ENCODE results near the gene UBAC2. TPM values are rescaled to one million over a fixed set of nuclear protein-coding genes. Genes with fewer than 3 reads are reported as not detected.
A peak's percentile ranks its signal among the peaks of the same experiment; 100 is the strongest.
"Not testable (repeated sequence)": the region's sequence is repeated elsewhere in the genome, so short reads cannot be mapped to it uniquely, and the experiment has no call there.

The UBAC2 gene
- polyA plus RNA-seq, 1 experiment = 71.4 TPM

DNA sequence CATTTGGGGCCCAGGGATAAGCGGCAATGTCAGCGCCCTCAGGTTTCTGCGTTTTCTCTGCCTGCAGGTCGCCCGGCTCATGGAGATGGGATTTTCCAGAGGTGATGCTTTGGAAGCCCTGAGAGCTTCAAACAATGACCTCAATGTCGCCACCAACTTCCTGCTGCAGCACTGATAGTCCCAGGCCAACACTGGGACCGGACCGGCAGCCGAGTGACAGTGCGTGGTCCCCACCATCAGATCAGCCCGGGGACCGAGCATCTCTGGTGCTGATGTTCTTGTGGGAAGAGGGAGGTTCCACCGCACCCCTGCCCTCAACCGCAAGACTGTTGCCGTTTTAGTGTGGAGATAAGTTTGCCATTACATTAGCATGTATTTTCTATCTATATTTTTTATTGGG lies 184.5 kb downstream of the UBAC2 start:
- ChIA-PET CTCF (no interaction called here), POLR2A (no interaction called here)
- DNase-seq (ENCODE audit: low read depth, low spot score) = no peak
- TF ChIP-seq, protein P1, sequence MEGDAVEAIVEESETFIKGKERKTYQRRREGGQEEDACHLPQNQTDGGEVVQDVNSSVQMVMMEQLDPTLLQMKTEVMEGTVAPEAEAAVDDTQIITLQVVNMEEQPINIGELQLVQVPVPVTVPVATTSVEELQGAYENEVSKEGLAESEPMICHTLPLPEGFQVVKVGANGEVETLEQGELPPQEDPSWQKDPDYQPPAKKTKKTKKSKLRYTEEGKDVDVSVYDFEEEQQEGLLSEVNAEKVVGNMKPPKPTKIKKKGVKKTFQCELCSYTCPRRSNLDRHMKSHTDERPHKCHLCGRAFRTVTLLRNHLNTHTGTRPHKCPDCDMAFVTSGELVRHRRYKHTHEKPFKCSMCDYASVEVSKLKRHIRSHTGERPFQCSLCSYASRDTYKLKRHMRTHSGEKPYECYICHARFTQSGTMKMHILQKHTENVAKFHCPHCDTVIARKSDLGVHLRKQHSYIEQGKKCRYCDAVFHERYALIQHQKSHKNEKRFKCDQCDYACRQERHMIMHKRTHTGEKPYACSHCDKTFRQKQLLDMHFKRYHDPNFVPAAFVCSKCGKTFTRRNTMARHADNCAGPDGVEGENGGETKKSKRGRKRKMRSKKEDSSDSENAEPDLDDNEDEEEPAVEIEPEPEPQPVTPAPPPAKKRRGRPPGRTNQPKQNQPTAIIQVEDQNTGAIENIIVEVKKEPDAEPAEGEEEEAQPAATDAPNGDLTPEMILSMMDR (IDR thresholded peaks at IDR 0.05; ENCODE audit: low read depth, low read length) = no peak
- H3K27ac ChIP-seq (ENCODE audit: low read depth, low read length) = no peak overlapping the region
- no peak overlapping the region for H3K4me3 ChIP-seq (ENCODE audit: low read depth, low read length)
- H3K27me3 ChIP-seq (ENCODE audit: control insufficient read depth, insufficient read depth, low read length) = no peaks in the 10 kb centered on the region
- H3K9me3 ChIP-seq (ENCODE audit: control insufficient read depth, insufficient read depth, low read length) = no peaks in the 10 kb centered on the region

DNA sequence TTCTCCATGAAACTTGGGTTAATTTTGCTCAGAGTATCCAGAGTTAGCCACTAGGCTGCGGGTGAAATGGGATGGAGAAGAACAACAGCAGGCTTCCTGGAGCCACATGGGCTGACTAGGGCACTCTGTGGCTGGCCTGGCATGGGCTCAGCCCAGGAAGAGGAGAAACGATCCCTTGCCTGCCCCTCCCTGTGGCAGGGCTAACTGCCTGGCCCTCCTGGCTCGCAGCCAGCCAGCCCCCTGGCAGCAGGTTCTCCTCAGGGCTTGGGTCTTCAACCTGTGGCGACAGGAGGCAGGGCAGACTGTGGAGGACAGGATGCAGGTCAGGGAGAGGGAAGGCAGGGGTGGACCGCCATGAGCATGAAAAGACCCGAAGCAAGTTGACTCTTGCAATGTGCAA lies 185.3 kb downstream of the UBAC2 start:
- ChIA-PET POLR2A (no interaction called here), CTCF (no interaction called here)
- H3K27ac ChIP-seq (ENCODE audit: low read depth, low read length) = no peak overlapping the region
- TF ChIP-seq, protein P1 (IDR thresholded peaks at IDR 0.05; ENCODE audit: low read depth, low read length) = no peak
- no peaks in the 10 kb centered on the region for H3K9me3 ChIP-seq (ENCODE audit: control insufficient read depth, insufficient read depth, low read length)
- no peak overlapping the region for H3K4me3 ChIP-seq (ENCODE audit: low read depth, low read length)
- DNase-seq (ENCODE audit: low read depth, low spot score) = no peak
- H3K27me3 ChIP-seq (ENCODE audit: control insufficient read depth, insufficient read depth, low read length) = no peaks in the 10 kb centered on the region

- TF ChIP-seq, protein P1 (IDR thresholded peaks at IDR 0.05; ENCODE audit: low read depth, low read length) = no peak
- ChIA-PET POLR2A (no interaction called here), CTCF (interaction anchor here (0.6 kb wide), 1 partner anchor 141 kb away, joined by 3 read pairs; no protein-coding TSS in a partner anchor)
- Histone ChIP-seq H3K27ac (ENCODE audit: low read depth, low read length) (no peak overlapping the region), H3K9me3 (ENCODE audit: control insufficient read depth, insufficient read depth, low read length) (no peaks in the 10 kb centered on the region), H3K4me3 (ENCODE audit: low read depth, low read length) (no peak overlapping the region), H3K27me3 (ENCODE audit: control insufficient read depth, insufficient read depth, low read length) (no peaks in the 10 kb centered on the region)
- DNase-seq (ENCODE audit: low read depth, low spot score) = no peak
Observed at GRCh38 chr13:99386495-99386894, 185.8 kb downstream of the UBAC2 start.

- no peak for DNase-seq (ENCODE audit: low read depth, low spot score)
- Histone ChIP-seq H3K4me3 (ENCODE audit: low read depth, low read length) (no peak overlapping the region), H3K9me3 (ENCODE audit: control insufficient read depth, insufficient read depth, low read length) (no peaks in the 10 kb centered on the region), H3K27me3 (ENCODE audit: control insufficient read depth, insufficient read depth, low read length) (no peaks in the 10 kb centered on the region), H3K27ac (ENCODE audit: low read depth, low read length) (no peak overlapping the region)
- CTCF ChIA-PET = interaction anchor here (0.5 to 2.3 kb wide), 7 partner anchors 27 to 186 kb away, joined by 3 to 10 read pairs (median 3); no protein-coding TSS in a partner anchor
- TF ChIP-seq, protein P1 (IDR thresholded peaks at IDR 0.05; ENCODE audit: low read depth, low read length) = peak; percentile 52
- POLR2A ChIA-PET = no interaction called here
Observed at GRCh38 chr13:99386911-99387788, 186.5 kb downstream of the UBAC2 start.

DNA sequence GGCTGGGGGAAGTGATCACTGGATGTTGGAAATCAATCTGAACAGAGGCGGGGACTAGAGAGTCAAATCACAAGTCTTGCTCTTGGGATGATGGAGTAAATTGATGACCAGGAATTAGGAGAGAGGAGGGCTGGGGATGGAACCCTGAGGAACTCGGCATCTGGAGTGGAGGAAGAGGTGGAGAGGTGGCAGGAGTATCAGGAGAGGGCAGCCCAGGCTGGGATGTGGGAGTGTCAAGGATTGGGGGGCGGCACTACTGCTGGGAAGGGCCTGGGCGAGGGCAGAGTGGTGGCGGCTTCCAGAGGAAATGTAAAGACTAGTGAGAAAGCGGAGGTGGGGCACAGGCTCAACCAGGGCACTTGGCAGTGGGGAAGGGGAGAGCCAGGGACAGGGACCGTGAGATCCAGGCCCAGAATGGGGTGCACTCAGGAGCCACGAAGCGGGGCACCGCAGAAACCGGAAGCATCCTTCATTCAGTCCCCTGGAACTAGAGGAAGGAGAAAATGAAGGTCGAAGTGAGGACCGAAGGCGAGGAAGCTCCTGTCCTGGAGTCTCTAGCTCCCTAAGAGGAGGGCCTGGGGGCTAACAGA lies 187.8 kb downstream of the UBAC2 start:
- POLR2A ChIA-PET = no interaction called here

GRCh38 chr13:99389094-99389493 lies 188.4 kb downstream of the UBAC2 start:
- CTCF ChIA-PET = interaction anchor here (2.3 kb wide), 1 partner anchor 47 kb away, joined by 10 read pairs; no protein-coding TSS in a partner anchor
- not testable (repeated sequence) for H3K27me3 ChIP-seq (ENCODE audit: control insufficient read depth, insufficient read depth, low read length)

More for the DNA sequence above, 187.8 kb downstream of the UBAC2 start:
- Histone ChIP-seq H3K9me3 (ENCODE audit: control insufficient read depth, insufficient read depth, low read length) (no peaks in the 10 kb centered on the region), H3K27ac (ENCODE audit: low read depth, low read length) (no peak overlapping the region), H3K27me3 (ENCODE audit: control insufficient read depth, insufficient read depth, low read length) (no peaks in the 10 kb centered on the region), H3K4me3 (ENCODE audit: low read depth, low read length) (no peak overlapping the region)
- CTCF ChIA-PET = interaction anchor here (0.7 to 2.3 kb wide), 3 partner anchors 48 to 122 kb away, joined by 3 to 10 read pairs (median 5); no protein-coding TSS in a partner anchor
- DNase-seq (ENCODE audit: low read depth, low spot score) = no peak
- TF ChIP-seq, protein P1 (IDR thresholded peaks at IDR 0.05; ENCODE audit: low read depth, low read length) = no peak

More at GRCh38 chr13:99389094-99389493, 188.4 kb downstream of the UBAC2 start:
- DNase-seq (ENCODE audit: low read depth, low spot score); H3K27ac ChIP-seq (ENCODE audit: low read depth, low read length); H3K4me3 ChIP-seq (ENCODE audit: low read depth, low read length); H3K9me3 ChIP-seq (ENCODE audit: control insufficient read depth, insufficient read depth, low read length); POLR2A ChIA-PET: not testable (repeated sequence)

All from AG04450 (cell line).